Nucleus accumbens (tissue), 56 donors: Measurements from ENCODE around the gene SCN1B.
"Not testable (repeated sequence)": the region's sequence is repeated elsewhere in the genome, so short reads cannot be mapped to it uniquely, and the experiment has no call there.

Experiments
- DNase-seq, 56 donors: peaks; one replicate each; lab custom pipeline; 2025; lab: John Stamatoyannopoulos, UW

SCN1B gene

GRCh38 chr19:35050662-35051061, 20.4 kb downstream of the SCN1B start:
- DNase-seq, result not testable (repeated sequence)

DNA sequence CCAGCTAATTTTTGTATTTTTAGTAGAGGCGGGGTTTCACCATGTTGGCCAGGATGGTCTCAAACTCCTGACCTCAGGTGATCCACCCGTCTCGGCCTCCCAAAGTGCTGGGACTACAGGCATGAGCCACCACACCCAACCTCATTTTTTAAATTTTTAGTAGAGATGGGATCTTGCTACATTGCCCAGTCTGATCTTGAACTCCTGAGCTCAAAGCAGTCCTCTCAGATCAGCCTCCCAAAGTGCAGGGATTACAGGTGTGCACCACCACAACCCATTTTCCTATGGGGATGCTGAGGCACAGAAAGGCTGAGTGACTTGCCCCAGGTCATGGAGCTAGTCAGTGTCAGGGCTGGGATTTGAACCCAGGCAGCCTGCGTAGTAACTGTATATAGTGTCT, 21.0 kb downstream of the SCN1B start:
- DNase-seq, result not testable (repeated sequence)

DNA sequence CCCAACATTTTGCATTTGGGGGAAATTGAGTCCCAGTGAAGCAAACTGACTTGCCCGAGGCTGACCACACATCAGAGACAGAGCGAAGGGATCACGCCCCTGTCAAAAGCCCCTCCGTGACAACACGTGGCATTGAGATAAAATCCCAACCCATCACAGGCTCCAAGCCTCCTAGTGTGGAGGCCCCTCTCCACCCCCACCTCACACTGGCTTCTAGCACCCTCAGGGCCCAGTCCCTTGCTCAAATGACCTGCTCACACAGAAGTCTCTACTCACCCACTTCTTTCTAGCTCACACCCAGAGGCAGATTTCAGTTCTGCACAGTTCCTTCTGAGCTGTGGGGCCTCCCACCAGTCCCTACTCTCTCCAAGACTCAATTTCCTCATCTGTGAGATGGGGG, 21.5 kb downstream of the SCN1B start:
- no peak for DNase-seq

DNA sequence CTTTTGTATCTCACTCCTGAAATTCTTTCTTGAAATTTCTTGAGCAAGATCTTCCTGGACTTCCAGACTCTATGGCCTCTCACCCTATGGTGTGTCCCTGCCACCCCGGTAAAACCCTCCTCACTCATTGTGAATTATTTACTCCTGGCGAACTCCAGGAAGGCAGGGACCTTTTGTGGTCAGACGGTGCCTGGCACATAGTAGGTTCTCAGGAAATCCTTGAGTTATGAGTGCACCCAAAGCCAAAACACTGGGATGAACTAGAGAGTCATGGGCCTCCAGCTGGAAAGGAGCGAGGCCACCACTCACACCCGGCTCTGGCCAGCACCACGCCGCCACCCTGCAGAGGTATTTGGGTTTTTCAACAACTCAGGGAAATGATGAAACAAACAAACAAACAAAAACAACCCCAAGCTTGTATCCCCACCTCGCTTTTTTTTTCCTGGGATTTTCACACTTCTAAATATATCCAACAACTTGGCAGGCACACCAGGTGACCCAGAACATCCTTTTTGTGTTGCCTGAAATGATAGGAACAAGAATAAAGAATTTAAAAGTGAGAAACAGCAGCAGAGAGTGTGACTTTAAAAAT, 22.4 kb downstream of the SCN1B start:
- no peak for DNase-seq

GRCh38 chr19:35053667-35054293, 23.5 kb downstream of the SCN1B start:
- no peak for DNase-seq

DNA sequence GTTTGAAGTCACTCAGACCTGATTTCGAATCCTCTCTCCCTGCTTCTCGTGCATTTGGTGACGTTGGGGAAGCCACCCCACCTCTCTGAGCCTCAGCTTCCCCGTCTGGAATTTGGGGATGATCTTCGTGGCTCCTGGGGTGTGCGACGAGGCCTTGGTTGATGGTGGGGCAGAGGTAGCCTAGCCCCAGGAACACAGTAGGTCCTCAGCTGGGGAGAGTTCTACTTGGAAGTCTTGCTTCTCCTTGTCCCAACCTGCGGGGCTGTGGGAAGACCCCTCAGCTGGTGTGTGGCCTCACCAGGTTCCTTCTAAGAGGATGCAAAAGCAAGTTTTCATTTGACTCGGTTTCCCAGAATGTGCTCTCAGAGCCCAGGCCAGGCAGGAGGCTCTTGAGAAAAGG, 24.4 kb downstream of the SCN1B start:
- no peak for DNase-seq

- no peak for DNase-seq
Observed at GRCh38 chr19:35055715-35056179, 25.5 kb downstream of the SCN1B start.

GRCh38 chr19:35056513-35057063, 26.3 kb downstream of the SCN1B start:
- DNase-seq, result no peak

DNA sequence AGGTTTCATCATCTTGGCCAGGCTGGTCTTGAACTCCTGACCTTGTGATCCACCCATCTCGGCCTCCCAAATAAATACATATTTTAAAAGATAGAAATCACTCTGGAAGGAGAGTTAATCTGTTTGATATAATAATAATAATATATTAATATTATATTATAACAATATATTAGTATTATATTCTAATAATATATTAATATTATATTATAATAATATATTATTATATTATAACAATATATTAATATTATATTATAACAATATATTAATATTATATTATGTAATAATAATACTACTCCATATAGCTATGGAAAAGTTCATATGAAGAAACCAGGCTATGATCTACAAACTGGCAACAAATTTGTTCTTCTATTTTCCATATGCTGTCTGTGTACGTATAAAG, 28.1 kb downstream of the SCN1B start:
- no peak for DNase-seq

DNA sequence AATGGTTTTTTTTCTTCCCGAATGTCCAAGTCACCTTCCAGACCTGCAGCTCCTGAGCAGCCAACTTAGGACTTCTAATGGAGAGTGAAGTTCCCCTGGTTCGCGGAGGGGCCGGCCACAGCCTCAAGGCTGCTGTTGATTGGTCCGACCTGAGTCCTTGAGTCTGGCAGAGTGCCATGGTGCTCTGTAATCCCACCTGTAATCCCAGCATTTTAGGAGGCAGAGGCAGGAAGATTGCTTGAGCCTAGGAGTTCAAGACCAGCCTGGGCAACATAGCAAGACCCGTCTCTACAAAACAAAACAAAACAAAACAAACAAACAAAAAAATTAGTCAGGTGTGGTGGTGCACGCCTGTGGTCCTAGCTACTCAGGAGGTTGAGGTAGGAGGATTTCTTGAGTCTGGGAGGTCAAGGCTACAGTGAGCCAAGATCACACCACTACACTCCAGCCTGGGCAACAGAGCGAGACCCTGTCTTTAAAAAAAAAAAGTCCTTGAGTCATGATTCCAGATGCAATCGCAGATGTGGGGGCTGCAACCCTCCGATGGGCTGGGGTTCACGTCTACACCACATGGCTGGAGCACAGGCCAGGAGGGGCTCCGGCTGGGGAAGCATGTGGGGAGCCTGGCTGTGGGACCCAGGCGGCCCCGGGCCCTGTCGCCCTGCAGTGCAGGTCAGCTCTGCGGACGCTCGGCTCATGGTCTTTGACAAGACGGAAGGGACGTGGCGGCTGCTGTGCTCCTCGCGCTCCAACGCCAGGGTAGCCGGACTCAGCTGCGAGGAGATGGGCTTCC, 28.9 kb downstream of the SCN1B start:
- DNase-seq, result no peak

DNA sequence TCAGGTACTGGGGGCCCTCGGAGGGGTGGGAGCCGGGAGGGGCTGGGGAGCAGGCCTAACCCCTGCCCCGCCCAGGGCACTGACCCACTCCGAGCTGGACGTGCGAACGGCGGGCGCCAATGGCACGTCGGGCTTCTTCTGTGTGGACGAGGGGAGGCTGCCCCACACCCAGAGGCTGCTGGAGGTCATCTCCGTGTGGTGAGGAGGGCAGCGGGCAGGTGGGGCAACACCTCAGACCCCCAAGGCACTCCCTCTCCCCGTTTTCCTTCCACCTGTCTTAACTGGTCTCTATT, 29.5 kb downstream of the SCN1B start:
- no peak for DNase-seq

DNA sequence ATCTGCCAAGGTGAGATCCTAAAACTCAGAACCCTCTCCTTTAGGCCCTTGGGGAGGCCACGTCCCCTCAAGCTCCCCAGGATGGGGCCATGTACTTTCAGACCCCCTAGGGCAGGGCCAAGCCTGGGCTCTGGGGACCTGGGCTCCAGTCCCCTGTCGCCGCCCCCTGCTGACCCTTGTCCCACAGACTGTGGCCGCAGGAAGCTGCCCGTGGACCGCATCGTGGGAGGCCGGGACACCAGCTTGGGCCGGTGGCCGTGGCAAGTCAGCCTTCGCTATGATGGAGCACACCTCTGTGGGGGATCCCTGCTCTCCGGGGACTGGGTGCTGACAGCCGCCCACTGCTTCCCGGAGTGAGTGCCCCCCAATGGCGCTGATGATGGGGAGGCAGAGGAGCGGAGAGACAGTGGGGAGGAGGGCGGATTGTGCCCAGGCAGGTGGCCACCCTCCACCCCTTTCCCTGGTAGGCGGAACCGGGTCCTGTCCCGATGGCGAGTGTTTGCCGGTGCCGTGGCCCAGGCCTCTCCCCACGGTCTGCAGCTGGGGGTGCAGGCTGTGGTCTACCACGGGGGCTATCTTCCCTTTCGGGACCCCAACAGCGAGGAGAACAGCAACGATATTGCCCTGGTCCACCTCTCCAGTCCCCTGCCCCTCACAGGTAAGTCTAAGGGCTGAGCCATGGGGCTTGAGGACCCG, 30.0 kb downstream of the SCN1B start:
- DNase-seq, result no peak

GRCh38 chr19:35061583-35062373, 31.5 kb downstream of the SCN1B start:
- no peak for DNase-seq

DNA sequence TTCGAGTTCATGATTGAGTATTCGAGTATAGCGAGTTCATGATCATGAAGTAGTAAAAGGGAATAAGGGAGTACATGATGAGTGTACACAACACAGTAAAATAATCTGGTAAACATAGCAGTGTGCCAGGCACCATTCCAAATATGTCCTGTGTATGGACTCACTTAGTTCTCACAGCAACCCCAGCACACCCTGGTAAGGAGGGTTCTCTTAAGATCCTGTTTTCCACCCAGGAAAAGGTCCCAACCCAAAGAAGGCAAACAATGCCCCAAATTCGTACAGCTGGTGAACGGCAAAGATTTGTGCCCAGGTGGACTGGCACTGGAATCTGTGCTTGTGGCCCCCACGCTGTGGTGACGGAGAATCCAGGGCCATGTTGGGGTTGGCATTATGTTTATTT, 32.7 kb downstream of the SCN1B start:
- DNase-seq, result no peak

GRCh38 chr19:35063940-35064818, 33.9 kb downstream of the SCN1B start:
- peak in 1 of 56 donors; percentile 17 for DNase-seq

GRCh38 chr19:35065574-35065973, 35.3 kb downstream of the SCN1B start:
- no peak for DNase-seq

GRCh38 chr19:35066121-35066520, 35.9 kb downstream of the SCN1B start:
- DNase-seq, result no peak

- peak in 54 of 56 donors; percentile 23 to 94 (median 71) for DNase-seq
Observed at GRCh38 chr19:35066691-35067563, 36.7 kb downstream of the SCN1B start.
